HepG2 (cell line): Measurements from ENCODE around the gene MACROD2. TPM values are rescaled to one million over a fixed set of nuclear protein-coding genes. Genes with fewer than 3 reads are reported as not detected.
A peak's percentile ranks its signal among the peaks of the same experiment; 100 is the strongest.

Experiments
- ATAC-seq: fragments of 200-7000 bp; cut with Tn5 transposase; 3 replicates; pipeline ENCODE4 v1.9.1; 2020; ENCODE audit warnings: mild to moderate bottlenecking, moderate library complexity
- BruUV-seq: library from RNA; stranded (reverse); fragments of 400-500 nt; replicated peaks from 2 replicates; lab custom pipeline; 2021; lab: Mats Ljungman, UMichigan
- CTCF ChIA-PET: fragments of 300-600 bp; formaldehyde crosslinking; extraction: SDS; loops from one replicate; lab custom pipeline; 2021; ENCODE audit warnings: low total read pairs, inconsistent platforms, low intra/inter-chr PET ratio; lab: Yijun Ruan, JAX
- POLR2A ChIA-PET: fragments of 350-600 bp; sonication (Branson Sonifier 250); formaldehyde crosslinking; loops from one replicate; lab custom pipeline; 2020; ENCODE audit warnings: antibody characterized with exemption, inconsistent platforms; lab: Yijun Ruan, JAX
- DNase-seq: peaks from one replicate; pipeline ENCODE4 v3.0.0-alpha.2; 2015; ENCODE audit warnings: low spot score
- FAIRE-seq: peaks from 3 replicates; lab custom pipeline; 2011; peaks lifted over from hg19 to GRCh38; lab: Jason Lieb, UNC
- H2AFZ ChIP-seq: one replicate; pipeline ENCODE4 v1.6.1; 2011; ENCODE audit warnings: low read length, inconsistent platforms
- H3K27ac ChIP-seq: fragments of 300-600 bp; 3 replicates; pipeline ENCODE4 v1.8.0; 2011; ENCODE audit warnings: mixed run types, mild to moderate bottlenecking, mixed read lengths, low read length, inconsistent platforms; ENCODE audit not compliant: insufficient read depth; ENCODE audit errors: extremely low read length
- H3K27me3 ChIP-seq, 2 experiments: fragments of 200-600 bp in 1 of 2; 2 replicates in 1 of 2; 3 replicates in 1 of 2; pipeline versions ENCODE4 v1.6.0 to v1.8.0; 2011; ENCODE audit warnings: low read length in 2 of 2, mild to moderate bottlenecking in 2 of 2, moderate library complexity in 2 of 2, inconsistent platforms in 1 of 2; ENCODE audit not compliant: insufficient read depth in 2 of 2, control insufficient read depth in 1 of 2
- H3K36me3 ChIP-seq, 2 experiments: fragments of 200-600 bp in 1 of 2; replicated peaks in 1 of 2; 2 replicates in 1 of 2; 3 replicates in 1 of 2; pipeline versions ENCODE4 v1.5.1 to v1.8.0; 2011; ENCODE audit warnings: low read length in 2 of 2, inconsistent platforms in 1 of 2; ENCODE audit not compliant: insufficient read depth in 2 of 2, control insufficient read depth in 1 of 2
- H3K4me1 ChIP-seq: 2 replicates; pipeline ENCODE4 v1.5.1; 2012; ENCODE audit warnings: low read length, inconsistent platforms; ENCODE audit not compliant: insufficient read depth
- H3K4me2 ChIP-seq: 2 replicates; pipeline ENCODE4 v1.6.0; 2011; ENCODE audit warnings: low read depth, low read length, inconsistent platforms
- H3K4me3 ChIP-seq, 3 experiments: fragments of 200-600 bp in 1 of 3; sonication (generic), shearing (Covaris generic) in 1 of 3; replicated peaks in 1 of 3; 2 replicates each; pipeline ENCODE4 v1.5.1; 2011 to 2016; ENCODE audit warnings: low read length in 3 of 3, inconsistent platforms in 2 of 3, low read depth in 2 of 3, mild to moderate bottlenecking in 2 of 3, control low read depth in 1 of 3, mixed read lengths in 1 of 3; ENCODE audit not compliant: insufficient read depth in 1 of 3
- H3K79me2 ChIP-seq: one replicate; pipeline ENCODE4 v1.6.1; 2011; ENCODE audit warnings: low read length, inconsistent platforms; ENCODE audit not compliant: insufficient read depth
- H3K9ac ChIP-seq: 2 replicates; pipeline ENCODE4 v1.6.0; 2011; ENCODE audit warnings: mild to moderate bottlenecking, low read depth, low read length, inconsistent platforms; ENCODE audit not compliant: insufficient read depth
- H3K9me3 ChIP-seq: 2 replicates; pipeline ENCODE4 v1.5.1; 2012; ENCODE audit warnings: mild to moderate bottlenecking, low read length
- H4K20me1 ChIP-seq: 2 replicates; pipeline ENCODE4 v1.6.0; 2011; ENCODE audit warnings: inconsistent platforms, mild to moderate bottlenecking, low read length, moderate library complexity; ENCODE audit not compliant: insufficient read depth
- KDM4B ChIP-seq: sonication (generic); formaldehyde crosslinking; IDR thresholded peaks from 2 replicates; pipeline ENCODE4 v1.4.0; 2020; ENCODE audit warnings: missing genetic modification reagents
- PREB ChIP-seq: sonication (generic); formaldehyde crosslinking; IDR thresholded peaks from 2 replicates; pipeline ENCODE4 v1.4.0; 2020; ENCODE audit warnings: missing genetic modification reagents
- RAD51 ChIP-seq: fragments of 450-650 bp; IDR thresholded peaks from 2 replicates; pipeline ENCODE4 v1.6.1; 2016; ENCODE audit warnings: borderline replicate concordance
- TEAD3 ChIP-seq: optimal IDR thresholded peaks from 2 replicates; pipeline ENCODE3; 2016; ENCODE audit warnings: borderline replicate concordance
- TFAP4 ChIP-seq: sonication (generic); IDR thresholded peaks from 2 replicates; pipeline ENCODE4 v1.6.1; 2016; ENCODE audit warnings: low read depth, borderline replicate concordance
- ZBTB38 ChIP-seq: sonication (generic); formaldehyde crosslinking; IDR thresholded peaks from 2 replicates; pipeline ENCODE4 v1.5.1; 2020; ENCODE audit warnings: mild to moderate bottlenecking, missing genetic modification reagents
- ZNF235 ChIP-seq: sonication (generic); formaldehyde crosslinking; IDR thresholded peaks from 2 replicates; pipeline ENCODE4 v1.8.1; 2023; ENCODE audit warnings: mild to moderate bottlenecking, missing genetic modification reagents, borderline replicate concordance
- ZNF44 ChIP-seq: sonication (generic); formaldehyde crosslinking; IDR thresholded peaks from 2 replicates; pipeline ENCODE4 v1.5.1; 2020; ENCODE audit warnings: mild to moderate bottlenecking, missing genetic modification reagents
- ZNF547 ChIP-seq: sonication (generic); formaldehyde crosslinking; IDR thresholded peaks from 2 replicates; pipeline ENCODE4 v1.5.1; 2020; ENCODE audit warnings: mild to moderate bottlenecking, missing genetic modification reagents
- ZNF724P ChIP-seq: sonication (generic); formaldehyde crosslinking; IDR thresholded peaks from 2 replicates; pipeline ENCODE4 v1.8.0; 2022; ENCODE audit warnings: missing genetic modification reagents, borderline replicate concordance
- ZNF768 ChIP-seq: sonication (generic); formaldehyde crosslinking; IDR thresholded peaks from 2 replicates; pipeline ENCODE4 v1.4.0; 2020; ENCODE audit warnings: missing genetic modification reagents
- ZNF782 ChIP-seq: sonication (generic); formaldehyde crosslinking; IDR thresholded peaks from 2 replicates; pipeline ENCODE4 v1.4.0; 2020; ENCODE audit warnings: missing genetic modification reagents, mild to moderate bottlenecking, borderline replicate concordance
- WGBS: methylation state at CpG from one replicate; pipeline ENCODE4 v1.1.6; 2017; ENCODE audit warnings: low lambda C conversion rate; 5-methylcytosine and 5-hydroxymethylcytosine counted together
- in situ Hi-C: cut with HindIII; loops from 2 replicates; pipeline ENCODE4 v1.10.0; 2017; ENCODE audit warnings: low pct_unique_long_range_greater_than_20kb; ENCODE audit not compliant: extremely low pct_ligation_motif_present
- intact Hi-C: fragments of 100-400 bp; cut with micrococcal nuclease; formaldehyde crosslinking; loops from one replicate; pipeline ENCODE4 v1.10.0; 2022; ENCODE audit not compliant: unreplicated experiment
- polyA plus RNA-seq, 8 experiments: library from polyadenylated mRNA; depleted of rRNA in 3 of 8; stranded (reverse) in 7 of 8; unstranded in 1 of 8; fragments of >200 nt; fragmentation: Illumina TruSeq in 4 of 8; extraction: Trizol in 4 of 8; gene quantifications; 2 replicates each; pipeline versions ENCODE4 v1.2.1 to v1.2.3, GENCODE V29; 2011 to 2016; ENCODE audit warnings: low read depth in 4 of 8, missing spikeins in 1 of 8, mixed read lengths in 1 of 8; ENCODE audit not compliant: insufficient read depth in 1 of 8
- total RNA-seq, 5 experiments: library from RNA; depleted of rRNA; stranded (reverse); fragments of >200 nt; fragmentation: Illumina TruSeq; extraction: Trizol; gene quantifications; 2 replicates each; pipeline ENCODE4 v1.2.3, GENCODE V29; 2016; ENCODE audit warnings: low read depth in 1 of 5

The MACROD2 gene
- total and polyA plus RNA-seq, 2 of the 13 experiments (the other 11 are each of a cell fraction or from before 2014, with no cell fraction given), result 0.13 to 0.51 TPM

- POLR2A ChIA-PET, result no interaction called here
- Histone ChIP-seq H3K9ac (no peak overlapping the region), H2AFZ (no peak overlapping the region), H3K79me2 (no peaks in the 10 kb centered on the region), H3K36me3 (no peaks in the 10 kb centered on the region), H3K4me3 (no peak overlapping the region), H3K27me3 (no peaks in the 10 kb centered on the region), H4K20me1 (no peaks in the 10 kb centered on the region), H3K4me1 (no peaks in the 10 kb centered on the region), H3K4me2 (peak overlapping the region; percentile 22; the same call in 1 of the 2 replicates), H3K9me3 (no peaks in the 10 kb centered on the region), H3K27ac (no peak overlapping the region)
- TF ChIP-seq ZNF724P (CRISPR knock-in tag), result no peak
- TF ChIP-seq ZNF768 (CRISPR knock-in tag), result no peak
- TF ChIP-seq ZBTB38 (CRISPR knock-in tag), result no peak
- TF ChIP-seq ZNF235 (CRISPR knock-in tag), result no peak
- TF ChIP-seq PREB (CRISPR knock-in tag), result no peak
- TF ChIP-seq RAD51, result no peak
- no peak for TF ChIP-seq KDM4B (CRISPR knock-in tag)
- TF ChIP-seq ZNF44 (CRISPR knock-in tag), result no peak
- TF ChIP-seq TFAP4, result peak; percentile 48; the same call in 1 of the 2 replicates
- no peak for TF ChIP-seq ZNF782 (CRISPR knock-in tag)
- TF ChIP-seq TEAD3 (CRISPR knock-in tag), result peak; percentile 16
- TF ChIP-seq ZNF547 (CRISPR knock-in tag), result no peak
- no peak for DNase-seq
- WGBS, result 21% methylated on average over 10 of the region's 10 CpGs
- no peak for FAIRE-seq
- in situ Hi-C loops, result no loop called here
- CTCF ChIA-PET, result no interaction called here
- intact Hi-C loops, result no loop called here
- BruUV-seq, result no TSS peak
- peak; percentile 64 for ATAC-seq
These were observed 795.7 kb downstream of the MACROD2 start for GRCh38 chr20:14790771-14791620.
